Measurements from ENCODE around the gene TMEM120B. TPM values are rescaled to one million over a fixed set of nuclear protein-coding genes. Genes with fewer than 3 reads are reported as not detected.

The TMEM120B gene
- polyA plus RNA-seq, 3 donors: 9.8 to 18.2 (median 10.7) TPM

- DNase-seq (ENCODE audit: extremely low read depth in 1 of 11, low read depth in 9 of 11, low spot score in 4 of 11): no peak
Observed at GRCh38 chr12:121806009-121806545, 93.5 kb downstream of the TMEM120B start.

DNA sequence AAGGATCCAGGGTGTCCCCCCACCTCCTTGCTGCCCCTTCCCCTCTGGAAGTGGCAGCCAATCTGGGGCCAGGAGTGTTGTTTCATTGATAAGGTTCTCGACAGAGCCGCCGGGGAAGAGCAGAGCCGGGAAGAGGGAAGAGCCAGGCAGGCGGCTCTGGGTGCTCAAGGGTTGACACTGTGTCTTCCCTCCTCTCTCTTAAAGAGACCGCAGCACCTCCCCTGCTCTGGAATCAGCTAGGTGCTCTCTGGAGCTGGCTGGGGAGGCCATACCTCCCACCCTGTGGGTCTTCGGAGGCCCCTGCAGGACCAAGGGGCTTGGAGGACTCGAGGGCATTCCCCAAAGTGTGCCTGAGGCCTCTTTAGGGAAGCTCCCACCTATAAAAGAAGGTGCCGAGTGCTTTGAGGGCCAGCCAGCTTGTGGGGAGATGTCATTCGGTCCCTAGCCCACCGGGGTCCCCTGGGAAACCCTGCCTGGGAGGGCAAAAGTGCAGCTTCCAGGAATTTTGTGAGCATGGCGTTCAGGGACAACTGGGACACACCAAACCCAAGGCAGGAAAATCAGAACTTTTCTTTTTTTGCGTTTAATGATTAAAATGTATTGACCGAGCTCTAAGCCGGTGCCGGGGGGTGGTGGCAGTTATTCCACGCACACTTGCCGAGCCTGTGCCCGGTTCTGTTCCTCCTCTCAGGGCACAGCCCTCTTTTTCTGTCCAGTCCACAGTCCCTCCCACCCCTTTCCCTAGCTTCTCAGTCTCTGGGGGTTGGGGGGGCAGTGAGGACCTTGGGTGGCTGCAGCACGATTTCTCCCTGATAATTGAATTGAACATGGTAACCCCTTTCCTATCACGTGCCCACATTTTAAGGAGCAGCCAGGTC is 94.2 kb downstream of the TMEM120B start:
- DNase-seq (ENCODE audit: extremely low read depth in 1 of 11, low read depth in 9 of 11, low spot score in 4 of 11): no peak

- no peak for DNase-seq (ENCODE audit: extremely low read depth in 1 of 11, low read depth in 9 of 11, low spot score in 4 of 11)
Observed at GRCh38 chr12:121807642-121808347, 95.2 kb downstream of the TMEM120B start.

DNA sequence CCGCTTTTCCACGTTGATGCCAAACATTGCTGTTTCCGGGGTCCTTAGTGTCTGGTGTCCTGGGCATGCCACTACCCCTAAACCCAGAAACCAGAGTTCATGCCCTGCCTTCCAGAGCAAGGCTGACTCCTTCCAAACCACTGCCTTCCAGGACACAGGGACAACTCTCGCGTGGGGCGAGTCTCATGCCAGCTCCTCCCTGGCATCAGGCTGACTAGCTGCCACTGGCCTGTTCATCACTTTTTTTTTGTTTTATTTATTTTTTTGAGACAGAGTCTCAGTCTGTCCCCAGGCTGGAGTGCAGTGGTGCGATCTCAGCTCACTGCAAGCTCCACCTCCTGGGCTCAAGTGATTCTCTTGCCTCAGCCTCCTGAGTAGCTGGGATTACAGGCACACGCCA is 96.1 kb downstream of the TMEM120B start:
- no peak for DNase-seq (ENCODE audit: extremely low read depth in 1 of 11, low read depth in 9 of 11, low spot score in 4 of 11)

- no peak for DNase-seq (ENCODE audit: extremely low read depth in 1 of 11, low read depth in 9 of 11, low spot score in 4 of 11)
Observed at GRCh38 chr12:121809712-121810116, 97.2 kb downstream of the TMEM120B start.

GRCh38 chr12:121810234-121810817 is 97.8 kb downstream of the TMEM120B start:
- DNase-seq (ENCODE audit: extremely low read depth in 1 of 11, low read depth in 9 of 11, low spot score in 4 of 11): no peak

- DNase-seq (ENCODE audit: extremely low read depth in 1 of 11, low read depth in 9 of 11, low spot score in 4 of 11): no peak
Observed at GRCh38 chr12:121810833-121811433, 98.4 kb downstream of the TMEM120B start.

- no peak for DNase-seq (ENCODE audit: extremely low read depth in 1 of 11, low read depth in 9 of 11, low spot score in 4 of 11)
Observed at GRCh38 chr12:121811434-121812319, 99.1 kb downstream of the TMEM120B start.

- no peak for DNase-seq (ENCODE audit: extremely low read depth in 1 of 11, low read depth in 9 of 11, low spot score in 4 of 11)
Observed at GRCh38 chr12:121812320-121812871, 99.8 kb downstream of the TMEM120B start.

- DNase-seq (ENCODE audit: extremely low read depth in 1 of 11, low read depth in 9 of 11, low spot score in 4 of 11): no peak
Observed at GRCh38 chr12:121812921-121813896, 100.7 kb downstream of the TMEM120B start.

- no peak for DNase-seq (ENCODE audit: extremely low read depth in 1 of 11, low read depth in 9 of 11, low spot score in 4 of 11)
Observed at GRCh38 chr12:121813951-121814350, 101.4 kb downstream of the TMEM120B start.

DNA sequence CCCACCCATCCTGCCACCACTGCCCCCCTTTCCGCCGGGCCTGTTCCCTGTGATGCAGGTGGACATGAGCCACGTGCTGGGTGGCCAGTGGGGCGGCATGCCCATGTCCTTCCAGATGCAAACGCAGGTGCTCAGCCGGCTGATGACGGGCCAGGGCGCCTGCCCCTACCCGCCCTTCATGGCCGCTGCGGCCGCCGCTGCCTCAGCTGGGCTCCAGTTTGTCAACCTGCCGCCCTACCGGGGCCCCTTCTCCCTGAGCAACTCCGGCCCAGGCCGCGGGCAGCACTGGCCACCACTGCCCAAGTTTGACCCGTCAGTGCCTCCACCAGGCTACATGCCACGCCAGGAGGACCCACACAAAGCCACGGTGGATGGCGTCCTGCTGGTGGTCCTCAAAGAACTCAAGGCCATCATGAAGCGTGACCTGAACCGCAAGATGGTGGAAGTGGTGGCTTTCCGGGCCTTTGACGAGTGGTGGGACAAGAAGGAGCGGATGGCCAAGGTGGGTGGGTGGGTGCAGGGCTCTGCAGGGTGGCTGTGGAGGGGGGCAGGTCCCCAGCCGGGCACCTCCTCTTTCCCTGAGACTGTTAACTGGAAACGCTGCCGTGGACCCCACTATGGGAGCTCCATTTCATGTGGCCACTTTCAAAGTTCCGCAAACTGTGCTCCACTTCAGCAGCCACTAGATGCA is 102.0 kb downstream of the TMEM120B start:
- no peak for DNase-seq (ENCODE audit: extremely low read depth in 1 of 11, low read depth in 9 of 11, low spot score in 4 of 11)

DNA sequence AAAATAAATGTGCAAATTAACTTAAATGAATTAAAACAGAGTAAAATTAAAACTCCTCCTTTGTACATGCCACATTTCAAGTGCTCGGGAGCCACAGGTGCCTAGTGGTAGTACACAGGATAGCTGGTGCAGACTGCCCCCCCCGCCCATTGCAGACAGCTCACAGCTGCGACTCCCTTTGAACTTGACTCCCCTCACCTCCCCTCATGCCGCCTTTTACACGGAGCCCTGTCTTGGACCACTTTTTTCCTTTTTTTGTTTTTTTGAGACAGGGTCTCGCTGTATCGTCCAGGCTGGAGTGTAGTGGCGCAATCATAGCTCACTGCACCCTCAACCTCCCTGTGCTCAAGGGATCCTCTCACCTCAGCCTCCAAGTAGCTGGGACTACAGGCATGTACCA is 102.7 kb downstream of the TMEM120B start:
- no peak for DNase-seq (ENCODE audit: extremely low read depth in 1 of 11, low read depth in 9 of 11, low spot score in 4 of 11)

- DNase-seq (ENCODE audit: extremely low read depth in 1 of 11, low read depth in 9 of 11, low spot score in 4 of 11): no peak
Observed at GRCh38 chr12:121816925-121817647, 104.5 kb downstream of the TMEM120B start.

GRCh38 chr12:121817648-121818043 is 105.1 kb downstream of the TMEM120B start:
- no peak for DNase-seq (ENCODE audit: extremely low read depth in 1 of 11, low read depth in 9 of 11, low spot score in 4 of 11)
